ENCODE results near the gene CTDNEP1.
A peak's percentile ranks its signal among the peaks of the same experiment; 100 is the strongest.

GRCh38 chr17:7241783-7242716 lies 9.5 kb downstream of the CTDNEP1 start, which contains the start of gene GABARAP:
- peak in 1 of 4 experiments; percentile 12 for TF ChIP-seq CTCF (IDR thresholded peaks at IDR 0.05)
- TF ChIP-seq POLR2A (IDR thresholded peaks at IDR 0.05): peak; percentile 30 to 59
- TF ChIP-seq POLR2AphosphoS5 (IDR thresholded peaks at IDR 0.05): peak; percentile 49
- TF ChIP-seq EP300 (IDR thresholded peaks at IDR 0.05): no peak
